Measurements from ENCODE around the gene C1QA.

Gene C1QA

DNA sequence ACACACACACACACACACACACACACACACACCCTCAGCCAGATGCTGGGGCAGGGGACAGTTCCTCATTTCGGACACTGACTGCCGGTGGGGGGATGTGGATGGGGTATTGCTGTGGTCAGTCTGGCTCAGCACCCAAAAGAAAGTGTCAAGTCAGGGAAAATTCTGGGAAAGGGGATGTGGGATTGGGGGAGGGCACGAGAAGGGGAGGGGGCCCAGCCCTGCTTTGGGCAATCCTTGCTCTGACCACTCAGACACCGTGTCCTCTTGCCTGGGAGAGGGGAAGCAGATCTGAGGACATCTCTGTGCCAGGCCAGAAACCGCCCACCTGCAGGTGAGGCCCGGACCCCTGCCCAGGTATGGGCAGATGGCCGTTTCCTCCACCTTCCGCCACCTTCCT, 7.0 kb downstream of the C1QA start, which contains the start of gene C1QC (continued):
- TF ChIP-seq, protein P1, sequence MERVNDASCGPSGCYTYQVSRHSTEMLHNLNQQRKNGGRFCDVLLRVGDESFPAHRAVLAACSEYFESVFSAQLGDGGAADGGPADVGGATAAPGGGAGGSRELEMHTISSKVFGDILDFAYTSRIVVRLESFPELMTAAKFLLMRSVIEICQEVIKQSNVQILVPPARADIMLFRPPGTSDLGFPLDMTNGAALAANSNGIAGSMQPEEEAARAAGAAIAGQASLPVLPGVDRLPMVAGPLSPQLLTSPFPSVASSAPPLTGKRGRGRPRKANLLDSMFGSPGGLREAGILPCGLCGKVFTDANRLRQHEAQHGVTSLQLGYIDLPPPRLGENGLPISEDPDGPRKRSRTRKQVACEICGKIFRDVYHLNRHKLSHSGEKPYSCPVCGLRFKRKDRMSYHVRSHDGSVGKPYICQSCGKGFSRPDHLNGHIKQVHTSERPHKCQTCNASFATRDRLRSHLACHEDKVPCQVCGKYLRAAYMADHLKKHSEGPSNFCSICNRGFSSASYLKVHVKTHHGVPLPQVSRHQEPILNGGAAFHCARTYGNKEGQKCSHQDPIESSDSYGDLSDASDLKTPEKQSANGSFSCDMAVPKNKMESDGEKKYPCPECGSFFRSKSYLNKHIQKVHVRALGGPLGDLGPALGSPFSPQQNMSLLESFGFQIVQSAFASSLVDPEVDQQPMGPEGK (CRISPR knock-in tag; IDR thresholded peaks at IDR 0.05; ENCODE audit: borderline replicate concordance): no peak
- no peak for TF ChIP-seq RARB (CRISPR knock-in tag; IDR thresholded peaks at IDR 0.05)
- TF ChIP-seq ZFP3 (CRISPR knock-in tag; IDR thresholded peaks at IDR 0.05): no peak

- TF ChIP-seq ARNTL (CRISPR knock-in tag; IDR thresholded peaks at IDR 0.05; ENCODE audit: borderline replicate concordance, low read depth): no peak
- TF ChIP-seq ISL1 (CRISPR knock-in tag; IDR thresholded peaks at IDR 0.05): no peak
- no peak for ATAC-seq
Measured at GRCh38 chr1:22643928-22644327, 7.5 kb downstream of the C1QA start.

DNA sequence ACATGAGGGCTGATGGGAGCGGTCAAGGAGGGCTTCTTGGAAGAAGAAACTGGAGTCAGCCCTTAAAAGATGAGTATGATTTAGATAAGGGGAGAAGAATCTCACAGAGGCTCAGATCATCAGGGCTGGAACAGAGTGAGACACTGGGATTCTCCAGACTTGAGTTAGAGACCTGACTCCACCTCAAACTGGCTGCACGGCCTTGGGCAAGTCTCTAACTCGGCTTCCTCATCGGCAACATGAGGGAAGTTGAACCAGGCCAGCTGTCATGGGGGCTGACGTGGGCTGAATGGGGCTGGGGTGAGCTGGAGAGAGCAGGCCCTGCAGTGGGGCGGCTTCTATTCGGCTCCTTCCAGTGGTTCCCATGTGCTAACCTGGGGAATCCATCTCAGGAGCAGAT, 9.5 kb downstream of the C1QA start:
- no peak for ATAC-seq
- no peak for TF ChIP-seq PPARA (CRISPR knock-in tag; IDR thresholded peaks at IDR 0.05; ENCODE audit: borderline replicate concordance)
- TF ChIP-seq CSRNP3 (CRISPR knock-in tag; IDR thresholded peaks at IDR 0.05): no peak
- no peak for TF ChIP-seq ZNF70 (CRISPR knock-in tag; IDR thresholded peaks at IDR 0.05)
- TF ChIP-seq POU6F1 (CRISPR knock-in tag; IDR thresholded peaks at IDR 0.05; ENCODE audit: borderline replicate concordance, low read depth): no peak
- TF ChIP-seq ZFP3 (CRISPR knock-in tag; IDR thresholded peaks at IDR 0.05): no peak
- no peak for TF ChIP-seq RARB (CRISPR knock-in tag; IDR thresholded peaks at IDR 0.05)
- no peak for TF ChIP-seq ZNF565 (CRISPR knock-in tag; conservative IDR thresholded peaks at IDR 0.05; ENCODE audit: low read depth)
- TF ChIP-seq, protein P2, sequence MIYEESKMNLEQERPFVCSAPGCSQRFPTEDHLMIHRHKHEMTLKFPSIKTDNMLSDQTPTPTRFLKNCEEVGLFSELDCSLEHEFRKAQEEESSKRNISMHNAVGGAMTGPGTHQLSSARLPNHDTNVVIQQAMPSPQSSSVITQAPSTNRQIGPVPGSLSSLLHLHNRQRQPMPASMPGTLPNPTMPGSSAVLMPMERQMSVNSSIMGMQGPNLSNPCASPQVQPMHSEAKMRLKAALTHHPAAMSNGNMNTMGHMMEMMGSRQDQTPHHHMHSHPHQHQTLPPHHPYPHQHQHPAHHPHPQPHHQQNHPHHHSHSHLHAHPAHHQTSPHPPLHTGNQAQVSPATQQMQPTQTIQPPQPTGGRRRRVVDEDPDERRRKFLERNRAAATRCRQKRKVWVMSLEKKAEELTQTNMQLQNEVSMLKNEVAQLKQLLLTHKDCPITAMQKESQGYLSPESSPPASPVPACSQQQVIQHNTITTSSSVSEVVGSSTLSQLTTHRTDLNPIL (CRISPR knock-in tag; IDR thresholded peaks at IDR 0.05; ENCODE audit: low read depth): no peak
- TF ChIP-seq BACH2 (CRISPR knock-in tag; IDR thresholded peaks at IDR 0.05; ENCODE audit: borderline replicate concordance): no peak
- TF ChIP-seq ZC3H10 (CRISPR knock-in tag; IDR thresholded peaks at IDR 0.05): no peak
- TF ChIP-seq, protein P3, sequence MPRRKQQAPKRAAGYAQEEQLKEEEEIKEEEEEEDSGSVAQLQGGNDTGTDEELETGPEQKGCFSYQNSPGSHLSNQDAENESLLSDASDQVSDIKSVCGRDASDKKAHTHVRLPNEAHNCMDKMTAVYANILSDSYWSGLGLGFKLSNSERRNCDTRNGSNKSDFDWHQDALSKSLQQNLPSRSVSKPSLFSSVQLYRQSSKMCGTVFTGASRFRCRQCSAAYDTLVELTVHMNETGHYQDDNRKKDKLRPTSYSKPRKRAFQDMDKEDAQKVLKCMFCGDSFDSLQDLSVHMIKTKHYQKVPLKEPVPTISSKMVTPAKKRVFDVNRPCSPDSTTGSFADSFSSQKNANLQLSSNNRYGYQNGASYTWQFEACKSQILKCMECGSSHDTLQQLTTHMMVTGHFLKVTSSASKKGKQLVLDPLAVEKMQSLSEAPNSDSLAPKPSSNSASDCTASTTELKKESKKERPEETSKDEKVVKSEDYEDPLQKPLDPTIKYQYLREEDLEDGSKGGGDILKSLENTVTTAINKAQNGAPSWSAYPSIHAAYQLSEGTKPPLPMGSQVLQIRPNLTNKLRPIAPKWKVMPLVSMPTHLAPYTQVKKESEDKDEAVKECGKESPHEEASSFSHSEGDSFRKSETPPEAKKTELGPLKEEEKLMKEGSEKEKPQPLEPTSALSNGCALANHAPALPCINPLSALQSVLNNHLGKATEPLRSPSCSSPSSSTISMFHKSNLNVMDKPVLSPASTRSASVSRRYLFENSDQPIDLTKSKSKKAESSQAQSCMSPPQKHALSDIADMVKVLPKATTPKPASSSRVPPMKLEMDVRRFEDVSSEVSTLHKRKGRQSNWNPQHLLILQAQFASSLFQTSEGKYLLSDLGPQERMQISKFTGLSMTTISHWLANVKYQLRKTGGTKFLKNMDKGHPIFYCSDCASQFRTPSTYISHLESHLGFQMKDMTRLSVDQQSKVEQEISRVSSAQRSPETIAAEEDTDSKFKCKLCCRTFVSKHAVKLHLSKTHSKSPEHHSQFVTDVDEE (CRISPR knock-in tag; IDR thresholded peaks at IDR 0.05): no peak
- TF ChIP-seq ISL1 (CRISPR knock-in tag; IDR thresholded peaks at IDR 0.05): no peak
- TF ChIP-seq ARNTL (CRISPR knock-in tag; IDR thresholded peaks at IDR 0.05; ENCODE audit: borderline replicate concordance, low read depth): no peak
- no peak for TF ChIP-seq TOX (CRISPR knock-in tag; IDR thresholded peaks at IDR 0.05; ENCODE audit: borderline replicate concordance)
- TF ChIP-seq, protein P1 (CRISPR knock-in tag; IDR thresholded peaks at IDR 0.05; ENCODE audit: borderline replicate concordance): no peak
- no peak for TF ChIP-seq TCF4 (CRISPR knock-in tag; IDR thresholded peaks at IDR 0.05; ENCODE audit: borderline replicate concordance)
- no peak for TF ChIP-seq SNAI2 (CRISPR knock-in tag; IDR thresholded peaks at IDR 0.05)
- no peak for TF ChIP-seq ZFP30 (CRISPR knock-in tag; IDR thresholded peaks at IDR 0.05)
- TF ChIP-seq OSR1 (CRISPR knock-in tag; IDR thresholded peaks at IDR 0.05): no peak
